Chondrocyte (in vitro differentiated cells): Measurements from ENCODE around the gene KDF1. TPM values are rescaled to one million over a fixed set of nuclear protein-coding genes. Genes with fewer than 3 reads are reported as not detected.
"Not testable (repeated sequence)": the region's sequence is repeated elsewhere in the genome, so short reads cannot be mapped to it uniquely, and the experiment has no call there.

Experiments
- DNase-seq: peaks from one replicate; pipeline ENCODE4 v3.0.0; 2021; ENCODE audit warnings: mixed read lengths, low spot score
- H3K27ac Mint-ChIP-seq: one replicate; pipeline ENCODE4 v1.8.0; 2021; ENCODE audit warnings: mild to moderate bottlenecking, moderate library complexity, mixed read lengths; ENCODE audit not compliant: unreplicated experiment
- H3K27me3 Mint-ChIP-seq: 2 replicates; pipeline ENCODE4 v1.8.0; 2021; ENCODE audit warnings: low read depth, mixed read lengths
- H3K36me3 Mint-ChIP-seq: 2 replicates; pipeline ENCODE4 v1.8.0; 2021; ENCODE audit warnings: low read depth, mixed read lengths
- H3K4me1 Mint-ChIP-seq: 2 replicates; pipeline ENCODE4 v1.8.0; 2021; ENCODE audit warnings: low read depth, mild to moderate bottlenecking, mixed read lengths
- H3K4me3 Mint-ChIP-seq: one replicate; pipeline ENCODE4 v1.8.0; 2021; ENCODE audit warnings: mild to moderate bottlenecking, moderate library complexity, mixed read lengths; ENCODE audit not compliant: unreplicated experiment
- H3K9me3 Mint-ChIP-seq: 2 replicates; pipeline ENCODE4 v1.8.0; 2021; ENCODE audit warnings: low read depth, mixed read lengths
- total RNA-seq: library from RNA; stranded (reverse); gene quantifications from 3 replicates; pipeline ENCODE4 v1.2.1, GENCODE V29; 2021
- TF ChIP-seq, protein P1 (sequence below): fragments of 200-600 bp; sonication (generic); IDR thresholded peaks from 2 replicates; pipeline ENCODE4 v1.5.0; 2021; ENCODE audit warnings: antibody characterized with exemption, mild to moderate bottlenecking, moderate library complexity

KDF1 gene
- total RNA-seq, 1 donor from 2014 or later, result not detected

GRCh38 chr1:26993237-26994019, 33.2 kb upstream of the KDF1 start, which contains the start of gene TRNP1:
TRNP1 (plus strand) TSS chr1:26993692; CDS start chr1:26993787, 95 bp downstream.
- Mint-ChIP-seq H3K4me1 (peaks cover 54% of the 10 kb centered on the region), H3K27me3 (no peaks in the 10 kb centered on the region), H3K27ac (peak within 1 kb of the TSS; percentile 77), H3K4me3 (peak within 1 kb of the TSS; percentile 83), H3K36me3 (peaks cover 2% of the 10 kb centered on the region), H3K9me3 (no peaks in the 10 kb centered on the region)
- no peak for DNase-seq
- TF ChIP-seq, protein P1, sequence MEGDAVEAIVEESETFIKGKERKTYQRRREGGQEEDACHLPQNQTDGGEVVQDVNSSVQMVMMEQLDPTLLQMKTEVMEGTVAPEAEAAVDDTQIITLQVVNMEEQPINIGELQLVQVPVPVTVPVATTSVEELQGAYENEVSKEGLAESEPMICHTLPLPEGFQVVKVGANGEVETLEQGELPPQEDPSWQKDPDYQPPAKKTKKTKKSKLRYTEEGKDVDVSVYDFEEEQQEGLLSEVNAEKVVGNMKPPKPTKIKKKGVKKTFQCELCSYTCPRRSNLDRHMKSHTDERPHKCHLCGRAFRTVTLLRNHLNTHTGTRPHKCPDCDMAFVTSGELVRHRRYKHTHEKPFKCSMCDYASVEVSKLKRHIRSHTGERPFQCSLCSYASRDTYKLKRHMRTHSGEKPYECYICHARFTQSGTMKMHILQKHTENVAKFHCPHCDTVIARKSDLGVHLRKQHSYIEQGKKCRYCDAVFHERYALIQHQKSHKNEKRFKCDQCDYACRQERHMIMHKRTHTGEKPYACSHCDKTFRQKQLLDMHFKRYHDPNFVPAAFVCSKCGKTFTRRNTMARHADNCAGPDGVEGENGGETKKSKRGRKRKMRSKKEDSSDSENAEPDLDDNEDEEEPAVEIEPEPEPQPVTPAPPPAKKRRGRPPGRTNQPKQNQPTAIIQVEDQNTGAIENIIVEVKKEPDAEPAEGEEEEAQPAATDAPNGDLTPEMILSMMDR, result no peak

DNA sequence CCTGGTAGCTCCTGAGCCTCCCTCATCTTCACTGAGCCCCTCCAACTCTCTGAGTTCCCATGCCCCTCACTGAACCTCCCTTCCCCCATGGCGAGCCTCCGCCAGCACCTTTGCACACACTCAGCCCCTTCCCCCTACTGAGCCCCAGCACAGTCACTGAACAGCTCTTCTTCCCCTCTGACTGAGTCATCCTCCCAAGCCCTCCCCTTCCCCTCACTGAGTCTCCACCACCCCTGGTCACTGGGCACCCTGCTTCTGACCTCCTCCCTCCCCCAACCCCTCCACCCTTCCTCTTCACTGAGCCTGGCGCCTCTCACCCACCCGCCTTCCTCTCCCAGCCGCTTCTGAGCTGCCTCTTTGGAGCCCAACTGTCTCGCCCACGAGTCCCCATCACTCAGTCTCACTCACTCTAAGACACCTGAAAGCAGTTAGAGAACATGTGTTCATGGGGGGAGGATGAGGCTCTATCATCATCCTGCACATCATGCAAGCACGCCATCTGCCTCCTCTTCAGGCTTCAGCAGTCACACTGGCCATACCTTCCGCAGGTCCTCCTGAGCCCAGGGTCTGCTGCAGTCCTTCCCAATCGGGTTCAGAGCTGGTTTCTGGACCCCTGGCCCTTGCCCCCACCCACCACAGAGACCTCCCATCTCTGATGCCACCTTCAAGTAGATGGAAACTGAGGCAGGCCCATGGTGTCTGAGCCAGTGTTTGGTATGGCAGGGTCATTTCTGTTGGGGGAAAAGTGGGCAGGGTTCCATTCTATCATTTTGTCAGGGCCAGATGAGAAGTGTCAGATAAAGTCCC, 31.2 kb upstream of the KDF1 start:
- H3K36me3 Mint-ChIP-seq, result peaks cover 2% of the 10 kb centered on the region
- H3K9me3 Mint-ChIP-seq, result no peaks in the 10 kb centered on the region
- DNase-seq, result no peak
- H3K4me1 Mint-ChIP-seq, result peaks cover 35% of the 10 kb centered on the region
- TF ChIP-seq, protein P1, result no peak
- H3K4me3 Mint-ChIP-seq, result no peak overlapping the region
- peaks cover 3% of the 10 kb centered on the region for H3K27me3 Mint-ChIP-seq
- no peak overlapping the region for H3K27ac Mint-ChIP-seq

GRCh38 chr1:26989403-26990109, 29.3 kb upstream of the KDF1 start:
- H3K4me3 Mint-ChIP-seq, H3K27me3 Mint-ChIP-seq, H3K9me3 Mint-ChIP-seq, DNase-seq, H3K27ac Mint-ChIP-seq, H3K36me3 Mint-ChIP-seq: not testable (repeated sequence)
- H3K4me1 Mint-ChIP-seq, result peaks cover 18% of the 10 kb centered on the region

GRCh38 chr1:26986658-26987057, 26.4 kb upstream of the KDF1 start:
- no peaks in the 10 kb centered on the region for H3K36me3 Mint-ChIP-seq
- no peak overlapping the region for H3K27ac Mint-ChIP-seq
- no peaks in the 10 kb centered on the region for H3K9me3 Mint-ChIP-seq
- TF ChIP-seq, protein P1, result no peak
- no peak overlapping the region for H3K4me3 Mint-ChIP-seq
- H3K27me3 Mint-ChIP-seq, result peaks cover 6% of the 10 kb centered on the region
- H3K4me1 Mint-ChIP-seq, result peaks cover 14% of the 10 kb centered on the region
- no peak for DNase-seq

GRCh38 chr1:26984291-26984690, 24.0 kb upstream of the KDF1 start:
- H3K9me3 Mint-ChIP-seq, result no peaks in the 10 kb centered on the region
- no peak for DNase-seq
- no peak overlapping the region for H3K27ac Mint-ChIP-seq
- H3K4me3 Mint-ChIP-seq, result no peak overlapping the region
- no peaks in the 10 kb centered on the region for H3K36me3 Mint-ChIP-seq
- TF ChIP-seq, protein P1, result no peak
- H3K4me1 Mint-ChIP-seq, result peaks cover 3% of the 10 kb centered on the region
- peaks cover 6% of the 10 kb centered on the region for H3K27me3 Mint-ChIP-seq
